Measurements from ENCODE around the gene FBLN1.

DNA sequence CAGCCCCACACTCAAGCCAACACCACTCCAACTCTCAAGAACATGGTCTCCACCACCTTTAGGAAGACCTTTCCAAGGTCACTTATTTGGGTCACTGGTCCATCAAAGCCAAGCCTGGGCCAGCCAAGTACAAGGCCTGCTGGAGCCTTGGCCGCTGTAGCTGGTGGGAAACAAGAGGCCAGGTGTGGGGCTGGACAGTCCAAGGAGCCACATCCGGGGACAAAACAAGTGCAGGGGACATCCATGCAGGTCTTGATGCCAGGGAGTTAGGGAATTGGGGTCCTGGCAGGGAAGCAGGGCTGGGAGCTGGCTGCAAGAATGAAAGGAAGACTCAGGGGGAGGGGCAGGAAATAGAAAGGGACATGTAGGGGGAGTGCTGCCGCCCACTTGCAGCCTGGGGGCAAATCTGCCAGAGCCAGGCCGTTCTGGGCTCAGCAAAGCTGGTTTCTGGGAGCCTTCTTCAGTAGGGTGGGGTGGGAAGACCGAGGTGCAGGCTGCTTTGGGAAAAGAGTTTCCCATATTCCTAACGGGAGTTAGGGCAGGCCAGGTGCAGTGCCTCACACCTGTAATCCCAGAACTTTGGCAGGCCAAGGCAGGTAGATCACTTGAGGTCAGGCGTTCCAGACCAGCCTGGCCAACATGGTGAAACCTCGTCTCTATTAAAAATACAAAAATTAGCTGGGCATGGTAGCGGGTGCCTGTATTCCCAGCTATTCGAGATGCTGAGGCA, 99.5 kb downstream of the FBLN1 start:
- TF ChIP-seq POLR2AphosphoS5 (IDR thresholded peaks at IDR 0.05), result no peak
- no peak for TF ChIP-seq POLR2A (IDR thresholded peaks at IDR 0.05)
- TF ChIP-seq, protein P1, sequence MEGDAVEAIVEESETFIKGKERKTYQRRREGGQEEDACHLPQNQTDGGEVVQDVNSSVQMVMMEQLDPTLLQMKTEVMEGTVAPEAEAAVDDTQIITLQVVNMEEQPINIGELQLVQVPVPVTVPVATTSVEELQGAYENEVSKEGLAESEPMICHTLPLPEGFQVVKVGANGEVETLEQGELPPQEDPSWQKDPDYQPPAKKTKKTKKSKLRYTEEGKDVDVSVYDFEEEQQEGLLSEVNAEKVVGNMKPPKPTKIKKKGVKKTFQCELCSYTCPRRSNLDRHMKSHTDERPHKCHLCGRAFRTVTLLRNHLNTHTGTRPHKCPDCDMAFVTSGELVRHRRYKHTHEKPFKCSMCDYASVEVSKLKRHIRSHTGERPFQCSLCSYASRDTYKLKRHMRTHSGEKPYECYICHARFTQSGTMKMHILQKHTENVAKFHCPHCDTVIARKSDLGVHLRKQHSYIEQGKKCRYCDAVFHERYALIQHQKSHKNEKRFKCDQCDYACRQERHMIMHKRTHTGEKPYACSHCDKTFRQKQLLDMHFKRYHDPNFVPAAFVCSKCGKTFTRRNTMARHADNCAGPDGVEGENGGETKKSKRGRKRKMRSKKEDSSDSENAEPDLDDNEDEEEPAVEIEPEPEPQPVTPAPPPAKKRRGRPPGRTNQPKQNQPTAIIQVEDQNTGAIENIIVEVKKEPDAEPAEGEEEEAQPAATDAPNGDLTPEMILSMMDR (IDR thresholded peaks at IDR 0.05), result no peak
